ENCODE results near the gene KIAA0319L. TPM values are rescaled to one million over a fixed set of nuclear protein-coding genes. Genes with fewer than 3 reads are reported as not detected.

KIAA0319L gene
- 10 to 100 TPM; 68.4 to 77.6 TPM for total RNA-seq
- 60.0 TPM for polyA plus RNA-seq (2013, experiment 1 of 2)
- polyA plus RNA-seq (2013, experiment 2 of 2) = 50.1 TPM
- long read RNA-seq, experiment 1, partial matches to known transcripts = 4 of 16 reads
- long read RNA-seq, experiment 1, other reads (novel, unspliced or antisense) = 12 of 16 reads
- long read RNA-seq, experiment 2, full-length matches to known transcripts = 56 of 125 reads
- long read RNA-seq, experiment 2, partial matches to known transcripts = 14 of 125 reads
- long read RNA-seq, experiment 2, other reads (novel, unspliced or antisense) = 55 of 125 reads
- long read RNA-seq, experiment 3, full-length matches to known transcripts = 77 of 203 reads
- long read RNA-seq, experiment 3, partial matches to known transcripts = 54 of 203 reads
- long read RNA-seq, experiment 3, other reads (novel, unspliced or antisense) = 72 of 203 reads
- long read RNA-seq, experiment 4, partial matches to known transcripts = 5 of 9 reads
- long read RNA-seq, experiment 4, other reads (novel, unspliced or antisense) = 4 of 9 reads

- Histone ChIP-seq H3K4me3 (ENCODE audit: low read length) (peak within 1 kb of the TSS; percentile 89), H3K36me3 (ENCODE audit: control insufficient read depth, insufficient read depth, low read length) (peaks cover 28% of the 10 kb centered on the region), H3K27me3 (ENCODE audit: control insufficient read depth, insufficient read depth, low read length, poor library complexity, severe bottlenecking) (no peaks in the 10 kb centered on the region), H3K4me1 (ENCODE audit: control insufficient read depth, insufficient read depth, low read length) (peaks cover 9% of the 10 kb centered on the region), H3K27ac (ENCODE audit: low read depth, low read length) (peak within 1 kb of the TSS; percentile 92), H3K9ac (ENCODE audit: extremely low read depth, low read length, poor library complexity, severe bottlenecking) (peak within 1 kb of the TSS; percentile 50), H3K9me3 (ENCODE audit: control insufficient read depth, low read length) (no peaks in the 10 kb centered on the region)
- 0% methylated on average over 5 to 36 of the region's 39 CpGs for WGBS, 2 experiments (ENCODE audit: insufficient coverage in 1 of 2, insufficient read length in 1 of 2)
- Mint-ChIP-seq H3K4me1 (peaks cover 37% of the 10 kb centered on the region), H3K27me3 (ENCODE audit: insufficient read depth) (no peaks in the 10 kb centered on the region), H3K4me3 (peak within 1 kb of the TSS; percentile 89), H3K9me3 (no peaks in the 10 kb centered on the region), H3K27ac (peak within 1 kb of the TSS; percentile 95), H3K36me3 (ENCODE audit: low read depth) (peaks cover 24% of the 10 kb centered on the region)
- peak; percentile 90 for DNase-seq
- no peak for TF ChIP-seq CTCF (conservative IDR thresholded peaks at IDR 0.05)
These were observed at the start of gene KIAA0319L for GRCh38 chr1:35557118-35557610. Gene KIAA0319L (minus strand): TSS chr1:35557403. CDS start chr1:35554491, 2,912 bp downstream.

- H3K9ac ChIP-seq (ENCODE audit: extremely low read depth, low read length, poor library complexity, severe bottlenecking) = no peak overlapping the region
- peak overlapping the region; percentile 13 for H3K27ac ChIP-seq (ENCODE audit: low read depth, low read length)
- no peak for TF ChIP-seq CTCF (conservative IDR thresholded peaks at IDR 0.05)
- H3K4me3 ChIP-seq (ENCODE audit: low read length) = no peak overlapping the region
- peaks cover 3% of the 10 kb centered on the region for H3K4me1 Mint-ChIP-seq
- no peaks in the 10 kb centered on the region for H3K27me3 ChIP-seq (ENCODE audit: control insufficient read depth, insufficient read depth, low read length, poor library complexity, severe bottlenecking)
- 73 to 95% methylated on average over 4 of the region's 4 CpGs for WGBS, 2 experiments (ENCODE audit: insufficient coverage in 1 of 2, insufficient read length in 1 of 2)
- no peaks in the 10 kb centered on the region for H3K27me3 Mint-ChIP-seq (ENCODE audit: insufficient read depth)
- no peaks in the 10 kb centered on the region for H3K9me3 ChIP-seq (ENCODE audit: control insufficient read depth, low read length)
- H3K36me3 ChIP-seq (ENCODE audit: control insufficient read depth, insufficient read depth, low read length) = peaks cover 77% of the 10 kb centered on the region
- H3K4me3 Mint-ChIP-seq = no peak overlapping the region
- no peaks in the 10 kb centered on the region for H3K4me1 ChIP-seq (ENCODE audit: control insufficient read depth, insufficient read depth, low read length)
- H3K9me3 Mint-ChIP-seq = no peaks in the 10 kb centered on the region
- no peak for DNase-seq
- H3K36me3 Mint-ChIP-seq (ENCODE audit: low read depth) = peaks cover 70% of the 10 kb centered on the region
- H3K27ac Mint-ChIP-seq = peak overlapping the region; percentile 38
These were observed 48.6 kb upstream of the KIAA0319L start for GRCh38 chr1:35605867-35606182.

- Histone ChIP-seq H3K27ac (ENCODE audit: low read depth, low read length) (peak overlapping the region; percentile 13), H3K4me3 (ENCODE audit: low read length) (no peak overlapping the region), H3K9me3 (ENCODE audit: control insufficient read depth, low read length) (no peaks in the 10 kb centered on the region), H3K4me1 (ENCODE audit: control insufficient read depth, insufficient read depth, low read length) (no peaks in the 10 kb centered on the region), H3K36me3 (ENCODE audit: control insufficient read depth, insufficient read depth, low read length) (peaks cover 77% of the 10 kb centered on the region), H3K27me3 (ENCODE audit: control insufficient read depth, insufficient read depth, low read length, poor library complexity, severe bottlenecking) (no peaks in the 10 kb centered on the region), H3K9ac (ENCODE audit: extremely low read depth, low read length, poor library complexity, severe bottlenecking) (no peak overlapping the region)
- Mint-ChIP-seq H3K36me3 (ENCODE audit: low read depth) (peaks cover 71% of the 10 kb centered on the region), H3K4me1 (peaks cover 5% of the 10 kb centered on the region), H3K27me3 (ENCODE audit: insufficient read depth) (no peaks in the 10 kb centered on the region), H3K27ac (peak overlapping the region; percentile 76), H3K4me3 (no peak overlapping the region), H3K9me3 (no peaks in the 10 kb centered on the region)
- no peak for TF ChIP-seq CTCF (conservative IDR thresholded peaks at IDR 0.05)
- WGBS, 2 experiments (ENCODE audit: insufficient coverage in 1 of 2, insufficient read length in 1 of 2) = 72 to 87% methylated on average over 5 to 6 of the region's 6 CpGs
- DNase-seq = no peak
These were observed 48.1 kb upstream of the KIAA0319L start for GRCh38 chr1:35605071-35605866.
